ENCODE measurements around the gene MMEL1. TPM values are rescaled to one million over a fixed set of nuclear protein-coding genes. Genes with fewer than 3 reads are reported as not detected.

MMEL1 gene
- total RNA-seq, 1 experiment from 2014 or later: 0.46 TPM

DNA sequence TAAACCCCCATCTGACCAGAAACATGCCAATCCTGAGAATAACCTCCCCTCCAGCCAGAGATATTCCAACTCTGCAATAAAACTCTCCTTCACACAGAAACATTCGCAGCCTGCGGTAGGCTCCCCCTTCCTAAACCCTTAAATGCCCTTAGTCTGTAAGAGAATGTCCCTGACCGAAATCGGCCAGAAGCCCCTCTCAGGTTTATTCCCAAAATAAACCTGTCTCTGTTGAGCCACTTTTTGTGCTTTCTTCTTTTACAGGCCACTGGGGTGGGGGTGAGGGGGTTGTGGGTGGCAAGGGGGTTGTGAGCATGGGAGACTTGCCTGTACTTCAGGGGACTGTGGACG is 41.6 kb downstream of the MMEL1 start:
- in situ Hi-C loops (cut with HindIII; ENCODE audit: low pct_unique_long_range_greater_than_20kb, low sequenced_read_pairs): no loop called here
- DNase-seq (ENCODE audit: low read depth, low spot score): no peak
- no peak for ATAC-seq
- Histone ChIP-seq H3K36me3 (ENCODE audit: control insufficient read depth, insufficient read depth, low read length) (no peaks in the 10 kb centered on the region), H3K4me3 (ENCODE audit: low read depth in 2 of 2, low read length in 2 of 2) (no peak overlapping the region), H3K9me3 (ENCODE audit: control insufficient read depth, insufficient read depth, low read depth, low read length) (no peaks in the 10 kb centered on the region), H3K27ac (ENCODE audit: low read length) (no peak overlapping the region), H3K27me3 (ENCODE audit: control insufficient read depth, insufficient read depth, low read length) (no peaks in the 10 kb centered on the region), H3K4me1 (ENCODE audit: control insufficient read depth, insufficient read depth, low read length) (no peaks in the 10 kb centered on the region)
- ChIA-PET CTCF (no interaction called here), POLR2A (interaction anchor here (0.6 kb wide), 1 partner anchor 11 kb away, joined by 3 read pairs; no protein-coding TSS in a partner anchor)
- no peak for TF ChIP-seq SIN3A (IDR thresholded peaks at IDR 0.05; ENCODE audit: borderline replicate concordance, insufficient read depth, low read depth, low read length)
- TF ChIP-seq TCF7L2 (IDR thresholded peaks at IDR 0.05; ENCODE audit: low read depth, low read length): no peak
- BruUV-seq (replicated peaks): no TSS peak
- intact Hi-C loops (cut with micrococcal nuclease; ENCODE audit: unreplicated experiment): no loop called here

DNA sequence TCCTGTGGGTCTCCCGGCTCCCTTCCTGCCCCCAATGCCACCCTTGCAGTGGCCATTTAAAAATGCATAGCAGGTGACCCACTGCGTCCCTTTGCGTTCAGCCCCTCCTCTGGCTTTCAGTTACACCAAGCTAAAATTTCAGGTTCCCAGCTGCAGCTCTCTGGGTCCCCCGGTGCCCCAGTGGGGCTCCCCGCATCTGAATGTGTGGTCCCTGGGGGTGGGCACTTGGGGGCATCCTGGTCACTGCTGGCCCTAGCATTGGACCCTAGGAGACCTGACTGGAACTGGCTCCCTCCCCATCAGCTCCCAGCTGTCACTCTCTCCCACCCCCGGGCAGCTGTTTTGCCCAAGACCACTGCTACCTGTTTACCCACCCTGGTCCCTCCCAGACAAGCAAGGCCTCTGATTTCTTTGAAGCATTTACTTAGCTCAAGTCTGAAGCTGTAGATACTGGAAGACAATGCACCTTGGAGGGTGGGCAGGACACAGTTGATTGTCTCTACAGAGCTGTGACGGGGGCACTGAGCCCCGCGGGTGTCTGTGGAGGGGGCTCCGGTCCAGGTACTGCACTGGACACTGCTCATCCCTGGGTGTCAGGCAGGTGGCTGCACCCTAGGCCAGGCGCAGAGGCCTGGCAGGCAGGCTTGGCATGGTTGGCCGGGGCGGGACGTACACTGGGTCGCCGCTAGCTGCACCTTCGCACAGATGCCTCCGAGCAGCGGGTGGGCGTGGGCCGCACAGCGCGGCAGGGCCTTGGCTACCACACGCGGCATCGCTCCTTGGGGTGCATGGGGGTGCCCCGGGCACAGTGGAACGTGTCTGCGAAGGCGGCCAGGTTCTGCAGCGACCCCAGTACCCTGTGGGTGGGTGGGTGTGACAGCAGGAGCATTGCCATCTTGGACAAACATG is 42.3 kb downstream of the MMEL1 start:
- TF ChIP-seq REST (IDR thresholded peaks at IDR 0.05; ENCODE audit: insufficient read depth in 1 of 2, low read depth in 2 of 2, low read length in 1 of 2) (no peak), POLR2AphosphoS5 (IDR thresholded peaks at IDR 0.05; ENCODE audit: low read depth, low read length) (no peak), TCF7L2 (IDR thresholded peaks at IDR 0.05; ENCODE audit: low read depth, low read length) (no peak), CTCF (IDR thresholded peaks at IDR 0.05) (no peak), SIN3A (IDR thresholded peaks at IDR 0.05; ENCODE audit: borderline replicate concordance, insufficient read depth, low read depth, low read length) (no peak)
- ATAC-seq: no peak
- no peak overlapping the region for H3K27ac ChIP-seq (ENCODE audit: low read length)
- in situ Hi-C loops (cut with HindIII; ENCODE audit: low pct_unique_long_range_greater_than_20kb, low sequenced_read_pairs) (no loop called here), intact Hi-C loops (cut with micrococcal nuclease; ENCODE audit: unreplicated experiment) (no loop called here)
- ChIA-PET POLR2A (no interaction called here), CTCF (no interaction called here)
- peaks cover 1% of the 10 kb centered on the region for H3K4me1 ChIP-seq (ENCODE audit: control insufficient read depth, insufficient read depth, low read length)
- H3K27me3 ChIP-seq (ENCODE audit: control insufficient read depth, insufficient read depth, low read length): no peaks in the 10 kb centered on the region
- no peak for DNase-seq (ENCODE audit: low read depth, low spot score)
- H3K9me3 ChIP-seq (ENCODE audit: control insufficient read depth, insufficient read depth, low read depth, low read length): no peaks in the 10 kb centered on the region
- H3K4me3 ChIP-seq (ENCODE audit: low read depth in 2 of 2, low read length in 2 of 2): no peak overlapping the region
- no TSS peak for BruUV-seq (replicated peaks)
- no peaks in the 10 kb centered on the region; the same call in 1 of the 2 replicates for H3K36me3 ChIP-seq (ENCODE audit: control insufficient read depth, insufficient read depth, low read length)

Measured in Panc1 (cell line).